HL-60 (cell line): Measurements from ENCODE around the gene CSTB.

Experiments
- POLR2AphosphoS5 ChIP-seq: IDR thresholded peaks from 2 replicates; pipeline ENCODE4 v1.6.1; 2012; ENCODE audit warnings: low read depth
- SPI1 ChIP-seq: IDR thresholded peaks from 2 replicates; pipeline ENCODE4 v1.6.1; 2012; ENCODE audit warnings: low read depth, mild to moderate bottlenecking, borderline replicate concordance
- TF ChIP-seq, protein P1 (sequence below): IDR thresholded peaks from one replicate; pipeline ENCODE4 v1.5.1; 2011; ENCODE audit warnings: low read length, control low read depth, inconsistent platforms; ENCODE audit not compliant: insufficient read depth

DNA sequence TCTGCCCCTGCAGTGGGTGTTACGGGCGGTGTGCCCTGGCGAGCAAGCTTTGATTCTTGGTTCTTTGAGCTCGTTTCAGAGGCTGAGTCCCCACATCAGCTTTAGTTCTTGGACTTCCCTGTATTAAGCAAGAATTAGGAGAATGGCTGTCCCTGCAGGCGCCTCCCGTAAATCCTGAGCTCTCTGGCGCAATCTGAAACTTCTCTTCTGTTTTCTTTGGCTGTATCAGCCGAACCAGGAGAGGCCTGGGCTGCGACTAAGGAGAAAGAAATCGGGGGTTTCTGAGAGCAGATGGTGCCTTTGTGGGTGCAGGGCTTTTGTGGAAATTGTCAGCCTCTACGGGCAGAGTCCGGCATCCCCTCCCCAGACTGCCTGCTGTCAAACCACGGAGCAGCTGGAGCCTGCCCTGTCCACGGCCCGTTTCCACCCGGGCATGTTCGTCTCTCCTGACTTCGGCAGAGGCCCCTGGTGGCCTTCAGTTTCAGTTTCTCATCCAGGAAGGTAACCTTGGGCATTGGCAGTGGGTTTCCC lies 17.9 kb downstream of the CSTB start:
- no peak for TF ChIP-seq POLR2AphosphoS5
- TF ChIP-seq, protein P1, sequence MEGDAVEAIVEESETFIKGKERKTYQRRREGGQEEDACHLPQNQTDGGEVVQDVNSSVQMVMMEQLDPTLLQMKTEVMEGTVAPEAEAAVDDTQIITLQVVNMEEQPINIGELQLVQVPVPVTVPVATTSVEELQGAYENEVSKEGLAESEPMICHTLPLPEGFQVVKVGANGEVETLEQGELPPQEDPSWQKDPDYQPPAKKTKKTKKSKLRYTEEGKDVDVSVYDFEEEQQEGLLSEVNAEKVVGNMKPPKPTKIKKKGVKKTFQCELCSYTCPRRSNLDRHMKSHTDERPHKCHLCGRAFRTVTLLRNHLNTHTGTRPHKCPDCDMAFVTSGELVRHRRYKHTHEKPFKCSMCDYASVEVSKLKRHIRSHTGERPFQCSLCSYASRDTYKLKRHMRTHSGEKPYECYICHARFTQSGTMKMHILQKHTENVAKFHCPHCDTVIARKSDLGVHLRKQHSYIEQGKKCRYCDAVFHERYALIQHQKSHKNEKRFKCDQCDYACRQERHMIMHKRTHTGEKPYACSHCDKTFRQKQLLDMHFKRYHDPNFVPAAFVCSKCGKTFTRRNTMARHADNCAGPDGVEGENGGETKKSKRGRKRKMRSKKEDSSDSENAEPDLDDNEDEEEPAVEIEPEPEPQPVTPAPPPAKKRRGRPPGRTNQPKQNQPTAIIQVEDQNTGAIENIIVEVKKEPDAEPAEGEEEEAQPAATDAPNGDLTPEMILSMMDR: no peak
- TF ChIP-seq SPI1: no peak
